Lower lobe of right lung (tissue), 2 donors: Measurements from ENCODE around the gene RADIL. TPM values are rescaled to one million over a fixed set of nuclear protein-coding genes. Genes with fewer than 3 reads are reported as not detected.

Source experiments
- ATAC-seq, 2 donors: fragments of 200-7000 bp; cut with Tn5 transposase; one replicate each; pipeline ENCODE4 v1.9.1; 2020 to 2022; ENCODE audit warnings: mild to moderate bottlenecking in 2 of 2, moderate library complexity in 2 of 2
- DNase-seq: peaks from one replicate; pipeline ENCODE4 v3.0.0-alpha.2; 2020
- H3K27ac ChIP-seq: fragments of 200-600 bp; one replicate; pipeline ENCODE4 v1.8.0; 2022
- H3K27me3 ChIP-seq: fragments of 200-600 bp; one replicate; pipeline ENCODE4 v1.8.0; 2022; ENCODE audit warnings: low read depth
- H3K36me3 ChIP-seq: fragments of 200-600 bp; one replicate; pipeline ENCODE4 v1.8.0; 2022; ENCODE audit warnings: mild to moderate bottlenecking
- H3K4me1 ChIP-seq: fragments of 200-600 bp; one replicate; pipeline ENCODE4 v1.8.0; 2022
- H3K4me3 ChIP-seq: fragments of 200-600 bp; one replicate; pipeline ENCODE4 v1.8.0; 2022; ENCODE audit warnings: mild to moderate bottlenecking
- H3K9me3 ChIP-seq: fragments of 200-600 bp; one replicate; pipeline ENCODE4 v1.8.0; 2022
- CTCF ChIP-seq: fragments of 200-600 bp; IDR thresholded peaks from one replicate; pipeline ENCODE4 v1.8.0; 2022; ENCODE audit warnings: antibody characterized with exemption, mild to moderate bottlenecking
- intact Hi-C: fragments of 100-400 bp; cut with DNase I; formaldehyde crosslinking; loops from one replicate; pipeline ENCODE4 v1.11.0; 2022
- total RNA-seq: library from RNA; stranded (reverse); fragmentation: NEBNext Ultra II Directional; extraction: Animal tissue kit (Norgen Biotek cat#: 25700); gene quantifications from one replicate; pipeline ENCODE4 v1.2.1, GENCODE V29; 2021
- donor health status: DM: no; HTN: yes; CAD: no; lungs with severe emphysema.

The RADIL gene
- total RNA-seq, 1 donor from 2014 or later, result 9.7 TPM

DNA sequence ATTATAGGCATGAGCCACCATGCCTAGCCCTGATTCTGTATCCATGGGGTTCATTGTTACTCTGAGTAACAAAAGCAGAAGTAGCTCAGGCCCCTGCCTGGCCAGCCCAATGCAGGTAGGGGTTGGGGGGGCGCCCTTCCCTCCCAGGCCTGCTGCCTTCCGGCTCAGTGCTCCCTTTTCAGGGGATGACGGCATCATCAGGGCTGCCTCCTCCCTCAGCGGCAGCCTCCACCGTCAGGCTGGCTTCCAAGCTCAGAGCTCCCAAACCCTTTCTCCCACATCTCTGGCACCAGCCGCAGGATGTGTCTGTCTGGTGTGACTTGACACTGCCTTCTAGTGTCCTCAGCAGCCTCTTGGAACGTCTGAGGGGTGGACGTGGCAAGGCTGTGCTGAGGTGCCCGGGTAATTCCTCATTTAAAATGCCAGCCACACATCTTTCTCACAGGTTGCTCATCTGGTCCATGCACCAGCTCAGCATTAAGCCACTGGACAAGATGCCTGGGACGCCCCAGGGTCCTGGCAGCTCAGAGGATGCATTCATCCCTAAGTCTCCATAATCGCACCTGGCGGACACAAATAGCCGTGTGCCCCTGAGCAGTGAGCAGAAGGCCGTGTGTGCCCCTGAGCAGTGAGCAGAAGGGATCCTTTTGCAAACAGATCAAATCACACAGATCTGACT lies 59.9 kb downstream of the RADIL start:
- H3K27ac ChIP-seq, result no peak overlapping the region
- no peak overlapping the region for H3K4me3 ChIP-seq
- H3K27me3 ChIP-seq, result no peaks in the 10 kb centered on the region
- no peak for TF ChIP-seq CTCF
- intact Hi-C loops, result no loop called here
- no peaks in the 10 kb centered on the region for H3K9me3 ChIP-seq
- H3K36me3 ChIP-seq, result peaks cover 4% of the 10 kb centered on the region
- no peak for DNase-seq
- no peak for ATAC-seq
- H3K4me1 ChIP-seq, result no peaks in the 10 kb centered on the region

- Histone ChIP-seq H3K9me3 (no peaks in the 10 kb centered on the region), H3K4me3 (no peak overlapping the region), H3K36me3 (peaks cover 4% of the 10 kb centered on the region), H3K27me3 (no peaks in the 10 kb centered on the region), H3K27ac (no peak overlapping the region), H3K4me1 (no peaks in the 10 kb centered on the region)
- TF ChIP-seq CTCF, result no peak
- intact Hi-C loops, result no loop called here
- ATAC-seq (no peak), DNase-seq (no peak)
Observed at GRCh38 chr7:4822677-4823076, 60.8 kb downstream of the RADIL start.

DNA sequence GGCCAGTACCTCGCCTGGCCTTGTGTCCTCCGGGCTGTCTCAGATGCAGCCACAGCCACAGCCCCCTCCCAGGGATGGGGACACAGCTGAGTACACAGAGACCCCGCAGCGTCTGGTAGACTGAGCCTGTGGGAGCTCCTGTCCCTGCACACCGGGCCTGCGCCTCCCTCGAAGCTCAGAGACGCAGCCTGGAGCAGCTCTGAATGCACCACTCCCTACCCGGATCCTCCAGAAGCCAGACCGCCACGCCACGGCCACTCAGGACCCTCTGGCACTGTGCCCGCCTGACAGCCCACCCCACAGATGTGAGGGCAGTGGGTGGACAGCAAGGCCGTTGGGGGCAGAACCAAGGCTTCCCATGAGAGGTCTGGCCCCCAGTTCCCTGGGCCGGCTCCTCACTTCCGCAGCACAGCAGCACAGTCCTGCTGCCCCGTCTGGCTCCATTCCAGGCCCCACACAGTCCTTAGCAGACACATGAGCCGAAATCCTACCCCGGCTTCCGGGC lies 62.5 kb downstream of the RADIL start:
- Histone ChIP-seq H3K27me3 (no peaks in the 10 kb centered on the region), H3K4me1 (no peaks in the 10 kb centered on the region), H3K9me3 (no peaks in the 10 kb centered on the region), H3K4me3 (no peak overlapping the region), H3K27ac (no peak overlapping the region), H3K36me3 (peaks cover 4% of the 10 kb centered on the region)
- DNase-seq, result peak; percentile 42
- no peak for ATAC-seq
- intact Hi-C loops, result no loop called here
- TF ChIP-seq CTCF, result no peak

- no peaks in the 10 kb centered on the region for H3K27me3 ChIP-seq
- peaks cover 4% of the 10 kb centered on the region for H3K36me3 ChIP-seq
- no peak for TF ChIP-seq CTCF
- H3K9me3 ChIP-seq, result no peaks in the 10 kb centered on the region
- H3K27ac ChIP-seq, result peak overlapping the region; percentile 31
- ATAC-seq (no peak), DNase-seq (peak; percentile 37)
- intact Hi-C loops, result no loop called here
- H3K4me1 ChIP-seq, result no peaks in the 10 kb centered on the region
- no peak overlapping the region for H3K4me3 ChIP-seq
Observed at GRCh38 chr7:4820405-4820966, 63.0 kb downstream of the RADIL start.

DNA sequence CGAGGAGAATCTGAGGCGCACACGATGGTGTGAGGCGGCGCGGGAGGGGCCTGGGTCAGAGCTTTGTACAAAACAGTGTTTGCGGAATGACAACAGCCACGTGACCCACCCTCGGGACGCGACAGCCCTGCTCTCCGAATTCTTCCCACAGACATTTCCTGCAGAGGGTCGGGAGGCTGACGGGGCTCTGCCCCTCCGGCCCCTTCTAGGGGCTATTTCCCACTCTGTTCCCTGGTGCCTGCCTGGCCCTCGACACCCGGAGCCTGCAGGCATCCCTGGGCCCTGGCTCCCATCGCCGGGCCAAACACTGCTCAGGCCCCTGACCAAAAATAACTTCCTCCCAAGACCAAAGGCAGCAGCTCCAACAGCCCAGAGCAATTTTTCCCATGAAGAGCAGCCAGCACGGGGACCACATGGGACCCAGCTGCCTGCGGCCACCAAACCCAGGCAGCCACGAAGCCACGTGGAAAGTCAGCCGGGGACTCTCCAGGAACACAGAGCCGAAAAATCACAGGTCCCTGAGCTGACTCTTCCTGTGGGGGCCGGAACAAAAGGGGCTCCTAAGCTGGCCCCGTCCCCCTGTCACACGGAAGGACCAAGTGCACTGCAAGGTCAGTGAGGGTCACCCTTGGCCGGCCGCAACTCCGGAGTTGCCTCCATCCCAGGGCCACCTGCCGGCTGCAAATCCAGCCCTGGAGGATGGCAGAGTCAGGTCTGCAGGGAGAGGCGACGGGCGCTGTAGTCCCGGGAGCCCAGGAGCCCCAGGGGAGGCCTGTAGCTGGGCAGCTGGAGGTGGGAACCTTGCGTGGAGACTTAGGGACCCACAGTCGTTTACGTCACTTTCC lies 63.7 kb downstream of the RADIL start:
- no peak overlapping the region for H3K4me3 ChIP-seq
- DNase-seq, result peak; percentile 39
- no peaks in the 10 kb centered on the region for H3K27me3 ChIP-seq
- H3K27ac ChIP-seq, result peak overlapping the region; percentile 31
- TF ChIP-seq CTCF, result no peak
- intact Hi-C loops, result no loop called here
- H3K36me3 ChIP-seq, result peaks cover 6% of the 10 kb centered on the region
- H3K9me3 ChIP-seq, result no peaks in the 10 kb centered on the region
- H3K4me1 ChIP-seq, result no peaks in the 10 kb centered on the region
- ATAC-seq, result no peak
